ENCODE results near the gene ZSWIM7. TPM values are rescaled to one million over a fixed set of nuclear protein-coding genes. Genes with fewer than 3 reads are reported as not detected.

The ZSWIM7 gene
- total RNA-seq, 2 donors from 2014 or later: 15.1 to 16.5 TPM

GRCh38 chr17:15973834-15974233 is 25.7 kb downstream of the ZSWIM7 start:
- intact Hi-C loops (cut with DNase I): no loop called here

GRCh38 chr17:15973016-15973415 is 26.5 kb downstream of the ZSWIM7 start:
- H3K36me3 ChIP-seq: no peaks in the 10 kb centered on the region
- no peak overlapping the region for H3K4me3 ChIP-seq
- TF ChIP-seq POLR2A (IDR thresholded peaks at IDR 0.05): no peak
- TF ChIP-seq CTCF (IDR thresholded peaks at IDR 0.05): no peak
- no peak for TF ChIP-seq POLR2AphosphoS5 (IDR thresholded peaks at IDR 0.05)
- intact Hi-C loops (cut with DNase I): no loop called here
- no peaks in the 10 kb centered on the region for H3K4me1 ChIP-seq (replicated peaks)
- no peaks in the 10 kb centered on the region for H3K9me3 ChIP-seq
- H3K27me3 ChIP-seq (replicated peaks; ENCODE audit: insufficient read depth): no peaks in the 10 kb centered on the region
- H3K27ac ChIP-seq: no peak overlapping the region
- DNase-seq (ENCODE audit: low spot score): no peak

More at GRCh38 chr17:15973834-15974233, 25.7 kb downstream of the ZSWIM7 start:
- no peaks in the 10 kb centered on the region for H3K9me3 ChIP-seq
- TF ChIP-seq POLR2A (IDR thresholded peaks at IDR 0.05) (no peak), CTCF (IDR thresholded peaks at IDR 0.05) (no peak), POLR2AphosphoS5 (IDR thresholded peaks at IDR 0.05) (no peak)
- DNase-seq (ENCODE audit: low spot score): no peak
- no peaks in the 10 kb centered on the region for H3K27me3 ChIP-seq (replicated peaks; ENCODE audit: insufficient read depth)
- no peaks in the 10 kb centered on the region for H3K36me3 ChIP-seq
- 78% methylated on average over 6 of the region's 6 CpGs for WGBS
- no peaks in the 10 kb centered on the region for H3K4me1 ChIP-seq (replicated peaks)
- H3K27ac ChIP-seq: no peak overlapping the region
- H3K4me3 ChIP-seq: no peak overlapping the region

GRCh38 chr17:15972497-15972951 is 27.0 kb downstream of the ZSWIM7 start:
- Histone ChIP-seq H3K9me3 (no peaks in the 10 kb centered on the region), H3K27me3 (replicated peaks; ENCODE audit: insufficient read depth) (no peaks in the 10 kb centered on the region), H3K4me1 (replicated peaks) (no peaks in the 10 kb centered on the region), H3K27ac (no peak overlapping the region), H3K36me3 (no peaks in the 10 kb centered on the region), H3K4me3 (no peak overlapping the region)
- no peak for TF ChIP-seq POLR2A (IDR thresholded peaks at IDR 0.05)
- no peak for TF ChIP-seq CTCF (IDR thresholded peaks at IDR 0.05)
- TF ChIP-seq POLR2AphosphoS5 (IDR thresholded peaks at IDR 0.05): no peak
- WGBS: 95% methylated on average over 4 of the region's 4 CpGs
- DNase-seq (ENCODE audit: low spot score): no peak
- intact Hi-C loops (cut with DNase I): no loop called here

- intact Hi-C loops (cut with DNase I): no loop called here
- H3K27me3 ChIP-seq (replicated peaks; ENCODE audit: insufficient read depth): no peaks in the 10 kb centered on the region
- H3K9me3 ChIP-seq: no peaks in the 10 kb centered on the region
- no peak overlapping the region for H3K27ac ChIP-seq
- H3K4me3 ChIP-seq: no peak overlapping the region
- WGBS: 98% methylated on average over 5 of the region's 5 CpGs
- H3K4me1 ChIP-seq (replicated peaks): no peaks in the 10 kb centered on the region
- no peak for DNase-seq (ENCODE audit: low spot score)
- TF ChIP-seq POLR2AphosphoS5 (IDR thresholded peaks at IDR 0.05) (no peak), CTCF (IDR thresholded peaks at IDR 0.05) (no peak), POLR2A (IDR thresholded peaks at IDR 0.05) (no peak)
- no peaks in the 10 kb centered on the region for H3K36me3 ChIP-seq
Observed at GRCh38 chr17:15971882-15972281, 27.6 kb downstream of the ZSWIM7 start.

- no peaks in the 10 kb centered on the region for H3K27me3 ChIP-seq (replicated peaks; ENCODE audit: insufficient read depth)
- H3K27ac ChIP-seq: no peak overlapping the region
- no peak for DNase-seq (ENCODE audit: low spot score)
- H3K36me3 ChIP-seq: no peaks in the 10 kb centered on the region
- intact Hi-C loops (cut with DNase I): no loop called here
- no peaks in the 10 kb centered on the region for H3K9me3 ChIP-seq
- 69% methylated on average over 5 of the region's 5 CpGs for WGBS
- no peak for TF ChIP-seq POLR2A (IDR thresholded peaks at IDR 0.05)
- no peak for TF ChIP-seq POLR2AphosphoS5 (IDR thresholded peaks at IDR 0.05)
- TF ChIP-seq CTCF (IDR thresholded peaks at IDR 0.05): no peak
- H3K4me1 ChIP-seq (replicated peaks): no peaks in the 10 kb centered on the region
- H3K4me3 ChIP-seq: no peak overlapping the region
Observed at GRCh38 chr17:15971098-15971678, 28.3 kb downstream of the ZSWIM7 start.

All from prostate gland (tissue), 2 donors.